ENCODE measurements around the gene C19orf44. TPM values are rescaled to one million over a fixed set of nuclear protein-coding genes. Genes with fewer than 3 reads are reported as not detected.
"Not testable (repeated sequence)": the region's sequence is repeated elsewhere in the genome, so short reads cannot be mapped to it uniquely, and the experiment has no call there.

C19orf44 gene
- polyA plus RNA-seq, 12 donors: 4.8 to 10.4 (median 7.3) TPM; not detected in 2

DNA sequence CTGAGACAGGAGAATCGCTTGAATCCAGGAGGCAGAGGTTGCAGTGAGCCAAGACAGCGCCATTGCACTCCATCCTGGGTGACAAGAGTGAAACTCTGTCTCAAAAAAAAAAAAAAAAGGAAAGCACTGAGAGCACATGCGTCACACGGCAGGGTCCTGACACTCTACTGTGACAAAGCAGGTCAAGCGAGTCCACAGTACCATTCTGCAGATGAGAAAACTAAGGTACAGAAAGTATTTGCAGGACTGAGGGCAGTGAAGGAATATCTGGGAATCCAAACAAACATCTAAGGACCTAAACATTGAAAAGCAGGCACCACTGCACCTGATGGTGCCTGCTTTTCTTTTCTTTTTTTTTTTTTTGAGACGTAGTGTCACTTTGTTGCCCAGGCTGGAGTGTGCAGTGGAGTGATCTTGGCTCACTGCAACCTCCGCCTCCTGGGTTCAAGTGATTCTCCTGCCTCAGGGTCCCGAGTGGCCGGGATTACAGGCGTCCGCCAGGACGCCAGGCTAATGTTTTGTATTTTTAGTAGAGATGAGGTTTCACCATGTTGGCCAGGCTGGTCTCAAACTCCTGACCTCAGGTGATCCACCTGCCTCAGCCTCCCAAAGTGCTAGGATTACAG lies 29.3 kb upstream of the C19orf44 start:
- not testable (repeated sequence) for DNase-seq

DNA sequence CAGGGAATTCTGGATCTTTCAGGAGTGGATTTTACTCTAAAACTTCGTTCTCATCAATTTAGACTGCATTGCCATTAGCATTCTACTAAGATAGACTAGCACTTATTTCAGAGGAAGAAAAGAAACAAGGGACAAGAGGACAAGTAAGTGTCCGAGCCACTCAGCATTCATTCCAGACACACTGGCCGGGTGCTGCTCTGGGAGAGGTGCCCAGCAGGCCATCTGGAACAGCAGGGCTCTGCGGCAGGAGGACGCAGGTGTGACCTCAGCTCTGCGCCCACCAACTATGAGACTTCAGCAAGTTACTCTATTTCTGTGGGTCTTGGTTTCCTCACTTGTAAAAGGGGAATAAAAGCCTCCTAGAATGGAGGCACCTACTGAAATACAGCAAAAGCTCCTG lies 28.6 kb upstream of the C19orf44 start:
- DNase-seq: no peak

DNA sequence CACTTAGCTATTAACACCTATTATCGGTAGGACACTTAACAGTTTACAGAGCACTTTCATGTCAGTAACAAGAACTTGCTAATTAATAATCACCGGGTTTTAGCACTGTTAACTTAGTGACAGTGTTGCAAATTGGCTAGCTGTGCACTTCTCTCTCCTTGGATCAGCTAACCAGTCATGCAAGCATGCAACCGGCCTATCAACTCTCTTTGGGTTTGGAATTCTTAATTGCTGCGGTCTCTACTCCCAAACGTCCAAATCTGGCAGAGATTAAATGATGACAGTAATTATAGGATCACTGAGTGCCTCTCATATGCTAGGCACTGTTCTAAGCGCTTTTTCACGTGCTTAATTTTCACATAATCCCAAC lies 25.7 kb upstream of the C19orf44 start:
- DNase-seq: no peak

DNA sequence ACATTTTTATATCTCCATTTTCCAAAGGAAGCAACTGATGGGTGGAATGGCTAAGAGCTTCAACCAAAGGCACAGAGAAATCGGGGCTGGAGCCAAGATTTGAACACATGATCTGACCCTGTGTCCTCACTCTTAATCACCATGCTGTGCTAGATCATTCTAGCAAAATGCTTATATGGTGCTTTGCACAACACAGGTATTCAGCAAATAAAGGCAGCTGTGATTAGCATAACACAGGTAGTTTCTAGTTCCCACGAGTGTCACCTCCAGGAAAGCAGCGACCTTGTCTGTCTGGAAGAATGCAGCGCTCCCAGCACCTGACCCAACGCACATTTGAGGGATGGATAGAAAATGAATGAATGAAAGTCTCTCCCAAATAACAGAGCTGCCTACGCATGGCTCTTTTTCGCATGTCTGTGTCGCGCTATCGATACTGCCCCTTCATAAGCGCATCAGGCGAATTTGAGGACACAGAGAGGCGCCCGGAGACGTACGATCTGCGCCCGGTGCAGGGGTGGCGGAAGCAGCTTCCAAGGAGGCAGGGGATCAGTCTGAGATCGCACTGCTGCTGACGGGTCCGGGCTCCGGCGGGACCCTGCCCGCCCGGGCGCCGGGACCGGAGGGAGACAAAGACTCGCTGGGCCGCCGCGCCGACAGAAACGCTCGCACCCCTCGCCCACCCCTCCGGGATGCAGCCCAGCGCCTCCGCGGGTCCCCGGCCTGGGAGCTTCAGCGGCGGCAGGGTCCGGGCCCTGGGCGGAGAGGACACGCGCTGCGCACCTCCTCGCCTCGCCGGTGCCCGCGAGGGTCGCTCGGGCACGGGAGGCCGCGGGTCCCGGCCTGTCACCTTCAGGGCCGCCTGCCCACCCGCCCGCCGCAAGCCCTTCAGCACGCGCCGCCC lies 25.0 kb upstream of the C19orf44 start:
- no peak for DNase-seq

DNA sequence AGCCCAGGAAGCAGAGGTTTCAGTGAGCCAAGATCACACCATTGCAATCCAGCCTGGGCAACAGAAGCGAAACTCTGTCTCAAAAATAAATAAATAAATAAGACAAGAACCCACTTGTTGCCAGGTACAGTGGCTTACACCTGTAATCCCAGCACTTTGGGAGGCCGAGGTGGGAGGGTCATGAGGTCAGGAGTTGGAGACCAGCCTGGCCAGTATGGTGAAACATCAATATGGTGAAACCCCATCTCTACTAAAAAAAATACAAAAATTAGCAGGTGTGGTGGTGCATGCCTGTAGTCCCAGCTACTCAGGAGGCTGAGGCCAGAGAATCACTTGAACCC lies 23.7 kb upstream of the C19orf44 start:
- not testable (repeated sequence) for DNase-seq

DNA sequence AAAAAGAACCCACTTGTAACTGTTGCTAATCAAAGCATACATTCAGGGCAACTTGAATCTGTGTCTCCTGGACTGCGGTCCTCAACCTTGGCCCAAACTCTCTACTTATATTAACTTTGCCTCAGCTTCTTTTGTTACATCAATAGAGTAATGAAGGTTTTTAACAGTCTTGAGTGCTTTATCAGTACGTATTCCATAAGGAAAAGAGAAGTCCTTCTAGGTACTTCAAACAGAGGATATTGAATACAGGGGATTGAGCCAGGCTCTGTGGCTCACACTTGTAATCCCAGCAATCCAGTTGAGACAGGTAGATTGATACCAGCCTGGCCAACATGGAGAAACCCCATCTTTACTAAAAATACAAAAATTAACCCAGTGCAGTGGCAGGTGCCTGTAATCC lies 23.2 kb upstream of the C19orf44 start:
- DNase-seq: no peak

DNA sequence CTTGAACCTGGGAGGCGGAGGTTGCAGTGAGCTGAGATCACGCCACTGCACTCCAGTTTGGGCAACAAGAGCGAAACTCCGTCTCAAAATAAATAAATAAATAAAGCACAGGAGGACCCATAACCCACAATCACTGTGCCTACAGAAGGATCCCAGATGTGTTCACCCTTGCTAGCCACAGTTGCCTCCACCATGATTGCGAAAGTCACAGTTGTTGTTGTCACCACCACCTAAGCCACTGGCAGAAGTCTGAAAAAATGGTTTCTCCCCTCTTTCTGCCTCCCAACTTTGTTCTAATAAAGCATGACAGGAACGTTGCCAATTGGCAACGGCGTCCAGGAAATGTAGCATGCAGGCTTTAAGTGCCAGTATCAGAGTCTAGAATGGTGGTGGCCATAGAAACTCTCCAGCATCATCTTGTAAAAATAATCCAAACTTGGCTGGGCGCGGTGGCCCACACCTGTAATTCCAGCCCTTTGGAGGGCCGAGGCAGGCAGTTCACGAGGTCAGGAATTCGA lies 22.3 kb upstream of the C19orf44 start:
- DNase-seq: no peak

DNA sequence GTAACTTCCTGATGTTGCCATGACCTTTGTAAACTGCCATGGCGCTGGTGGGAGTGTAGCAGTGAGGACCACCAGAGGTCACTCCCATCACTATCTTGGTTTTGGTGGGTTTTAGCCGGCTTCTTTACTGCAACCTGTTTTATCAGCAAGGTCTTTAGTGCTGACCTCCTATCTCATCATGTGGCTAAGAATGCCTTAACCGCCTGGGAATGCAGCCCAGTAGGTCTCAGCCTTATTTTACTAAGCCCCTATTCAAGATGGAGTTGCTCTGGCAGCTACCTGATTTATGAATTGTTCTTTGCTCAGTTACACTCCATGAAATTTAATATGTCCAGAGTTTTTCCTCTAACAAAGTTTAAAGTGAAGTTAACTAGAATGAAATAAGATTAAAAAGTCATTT lies 19.8 kb upstream of the C19orf44 start:
- DNase-seq: no peak

DNA sequence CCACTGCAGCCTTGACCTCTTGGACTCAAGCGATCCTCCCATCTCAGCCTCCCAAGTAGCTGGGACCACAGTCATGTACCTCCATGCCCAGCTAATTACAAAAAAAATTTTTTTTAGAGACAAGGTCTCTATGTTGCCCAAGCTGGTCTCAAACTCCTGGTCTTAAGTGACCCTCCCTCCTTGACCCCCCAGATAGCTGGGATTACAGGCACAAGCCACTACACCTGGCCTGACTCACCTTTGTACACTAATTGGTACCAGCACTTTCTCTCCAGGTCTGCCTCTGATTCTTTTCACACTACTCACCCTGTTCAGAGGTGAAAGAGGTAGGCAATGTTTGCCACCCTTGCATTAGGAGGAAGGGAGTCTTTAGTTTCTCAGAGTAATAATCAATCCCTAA lies 18.9 kb upstream of the C19orf44 start:
- DNase-seq: no peak

DNA sequence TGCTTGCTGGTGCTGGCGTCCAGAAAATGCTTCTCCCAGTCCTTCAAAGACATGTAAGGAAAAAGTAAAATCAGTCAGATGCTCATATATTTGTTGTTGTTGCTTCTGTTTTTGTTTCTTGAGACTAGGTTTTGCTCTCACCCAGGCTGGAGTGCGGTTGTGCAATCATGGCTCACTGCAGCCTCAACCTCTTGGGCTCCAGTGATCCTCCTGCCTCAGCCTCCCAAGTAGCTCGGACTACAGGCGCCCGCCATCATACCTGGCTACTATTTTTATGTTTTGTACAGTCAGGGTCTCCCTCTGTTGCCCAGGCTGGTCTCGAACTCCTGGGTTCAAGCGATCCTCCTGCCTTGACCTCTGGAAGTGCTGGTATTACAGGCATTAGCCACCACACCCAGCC lies 13.4 kb upstream of the C19orf44 start:
- DNase-seq: no peak

DNA sequence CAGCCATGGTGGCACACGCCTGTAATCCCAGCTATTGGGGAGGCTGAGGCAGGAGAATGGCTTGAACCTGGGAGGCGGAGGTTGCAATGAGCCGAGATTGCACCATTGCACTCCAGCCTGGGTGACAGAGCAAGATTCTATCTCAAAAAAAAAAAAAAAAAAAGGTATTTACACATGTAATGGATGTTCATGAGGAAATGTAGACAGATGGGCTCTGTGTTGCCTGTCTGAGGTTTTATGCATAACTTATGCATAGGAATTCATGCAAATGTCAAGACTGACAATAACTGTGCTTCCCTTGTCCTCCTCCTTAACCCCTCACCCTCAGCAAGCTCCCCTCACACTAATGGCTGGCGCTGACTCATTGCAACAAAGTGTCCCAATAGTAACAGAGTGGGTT lies 9.7 kb upstream of the C19orf44 start:
- DNase-seq: not testable (repeated sequence)

DNA sequence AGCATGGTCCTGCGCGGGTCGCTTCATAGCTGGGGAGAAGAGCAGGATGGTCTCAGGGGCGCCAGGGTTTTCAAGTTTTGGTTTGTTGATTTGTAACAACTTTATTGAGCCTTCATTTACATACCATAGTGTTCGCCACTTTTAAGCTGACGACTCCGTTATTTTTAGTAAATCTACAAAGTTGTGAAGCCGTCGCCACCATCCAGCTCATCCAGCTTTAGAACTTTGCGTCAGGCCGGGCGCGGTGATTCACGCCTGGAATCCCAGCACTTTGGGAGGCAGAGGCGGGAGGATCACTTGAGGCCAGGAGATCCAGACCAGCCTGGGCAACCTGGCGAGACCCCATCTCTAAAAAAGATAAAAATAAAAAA lies 404 bp downstream of the C19orf44 start:
- no peak for DNase-seq

DNA sequence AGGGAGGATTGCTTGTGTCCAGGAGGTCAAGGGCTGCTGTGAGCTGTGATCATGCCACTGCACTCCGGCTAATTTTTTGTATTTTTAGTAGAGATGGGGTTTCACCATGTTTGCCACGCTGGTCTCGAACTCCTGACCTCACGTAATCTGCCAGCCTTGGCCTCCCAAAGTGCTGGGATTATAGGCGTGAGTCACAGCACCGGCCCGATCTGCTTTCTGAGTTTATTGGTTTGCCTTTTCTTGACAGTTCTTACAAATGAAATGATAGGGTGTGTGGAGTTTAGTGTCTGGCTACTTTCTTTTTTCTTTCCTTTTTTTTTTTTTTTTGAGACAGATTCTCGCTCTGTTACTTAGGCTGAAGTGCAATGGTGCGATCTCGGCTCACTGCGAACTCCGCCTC lies 848 bp downstream of the C19orf44 start:
- DNase-seq: no peak

DNA sequence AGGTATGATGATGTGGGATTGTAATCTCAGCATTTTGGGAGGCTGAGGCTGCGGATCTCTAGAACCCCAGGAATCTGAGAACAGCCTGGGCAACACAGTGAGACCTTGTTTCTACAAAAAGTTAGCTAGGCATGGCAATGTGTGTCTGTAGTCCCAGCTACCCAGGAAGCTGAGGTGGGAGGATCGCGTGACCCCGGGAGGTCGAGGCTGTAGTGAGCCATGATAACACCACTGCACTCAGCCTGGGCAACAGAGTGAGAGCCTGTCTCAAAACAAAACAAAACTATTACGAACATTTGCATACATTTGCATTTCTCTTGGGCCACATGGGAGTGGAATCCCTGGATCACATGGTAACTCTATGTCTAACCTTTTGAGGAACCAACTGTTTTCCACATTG lies 1.6 kb downstream of the C19orf44 start:
- DNase-seq: no peak

DNA sequence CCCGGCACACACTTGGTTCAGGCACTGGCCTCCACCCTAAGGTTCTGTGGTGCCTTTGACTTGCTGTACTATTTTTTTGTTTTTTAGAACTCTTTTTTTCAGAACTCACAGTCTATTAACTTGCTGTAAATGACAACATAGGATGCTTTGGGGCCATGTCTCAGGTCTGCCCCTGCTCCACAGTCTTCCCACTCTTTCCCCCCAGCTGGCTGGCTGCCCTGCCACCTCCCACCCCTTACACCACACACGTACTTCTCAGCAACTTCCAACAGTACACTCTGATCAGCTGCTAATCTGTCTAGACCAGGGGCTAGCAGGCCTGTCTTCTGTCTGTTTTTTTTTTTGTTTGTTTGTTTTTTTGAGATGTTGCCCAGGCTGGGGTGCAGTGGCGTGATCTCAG lies 8.1 kb downstream of the C19orf44 start:
- DNase-seq: no peak

DNA sequence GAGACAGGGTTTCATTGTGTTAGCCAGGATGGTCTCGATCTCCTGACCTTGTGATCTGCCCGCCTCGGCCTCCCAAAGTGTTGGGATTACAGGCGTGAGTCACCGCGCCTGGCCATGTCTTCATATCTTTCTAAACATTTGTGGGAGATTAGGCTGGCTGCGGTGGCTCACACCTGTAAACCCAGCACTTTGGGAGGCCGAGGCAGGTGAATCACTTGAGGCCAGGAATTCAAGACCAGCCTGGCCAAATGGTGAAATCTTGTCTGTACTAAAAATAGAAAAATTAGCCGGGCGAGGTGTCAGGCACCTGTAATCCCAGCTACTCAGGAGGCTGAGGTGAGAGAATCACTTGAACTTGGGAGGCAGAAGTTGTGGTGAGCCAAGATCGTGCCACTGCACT lies 10.0 kb downstream of the C19orf44 start:
- not testable (repeated sequence) for DNase-seq

DNA sequence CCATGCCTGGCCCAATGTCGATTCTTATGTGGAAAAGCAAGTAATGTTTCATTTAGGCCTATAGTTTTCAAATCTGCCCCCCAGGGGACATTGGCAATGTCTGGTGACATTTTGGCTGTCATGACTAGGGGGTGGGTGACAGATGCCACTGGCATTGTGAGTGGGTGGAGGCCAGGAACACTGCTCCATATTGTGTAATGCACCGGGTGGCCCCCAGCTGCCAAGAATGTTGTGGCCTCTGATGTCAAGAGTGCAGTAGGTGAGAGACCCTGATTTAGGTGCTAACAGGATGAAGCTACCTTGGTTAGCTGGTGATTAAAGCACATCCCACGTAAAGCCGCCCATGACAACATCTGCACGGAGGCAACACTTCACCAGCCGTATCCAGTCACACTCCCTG lies 10.8 kb downstream of the C19orf44 start:
- no peak for DNase-seq

DNA sequence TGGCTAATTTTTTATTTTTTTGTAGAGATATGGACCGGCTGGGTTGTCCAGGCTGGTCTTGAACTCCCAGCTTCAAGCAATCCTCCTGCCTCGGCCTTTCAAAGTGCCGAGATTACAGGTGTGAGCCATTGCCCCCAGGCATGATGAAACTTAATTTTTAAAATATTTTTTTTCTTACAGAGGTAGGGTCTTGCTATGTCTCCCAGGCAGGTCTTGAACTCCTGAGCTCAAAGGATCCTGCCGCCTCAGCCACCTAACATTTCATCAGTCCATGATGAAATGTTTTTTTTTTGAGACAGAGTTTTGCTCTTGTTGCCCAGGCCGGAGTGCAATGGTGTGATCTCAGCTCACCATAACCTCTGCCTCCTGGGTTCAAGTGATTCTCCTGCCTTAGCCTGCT lies 12.4 kb downstream of the C19orf44 start:
- DNase-seq: no peak

DNA sequence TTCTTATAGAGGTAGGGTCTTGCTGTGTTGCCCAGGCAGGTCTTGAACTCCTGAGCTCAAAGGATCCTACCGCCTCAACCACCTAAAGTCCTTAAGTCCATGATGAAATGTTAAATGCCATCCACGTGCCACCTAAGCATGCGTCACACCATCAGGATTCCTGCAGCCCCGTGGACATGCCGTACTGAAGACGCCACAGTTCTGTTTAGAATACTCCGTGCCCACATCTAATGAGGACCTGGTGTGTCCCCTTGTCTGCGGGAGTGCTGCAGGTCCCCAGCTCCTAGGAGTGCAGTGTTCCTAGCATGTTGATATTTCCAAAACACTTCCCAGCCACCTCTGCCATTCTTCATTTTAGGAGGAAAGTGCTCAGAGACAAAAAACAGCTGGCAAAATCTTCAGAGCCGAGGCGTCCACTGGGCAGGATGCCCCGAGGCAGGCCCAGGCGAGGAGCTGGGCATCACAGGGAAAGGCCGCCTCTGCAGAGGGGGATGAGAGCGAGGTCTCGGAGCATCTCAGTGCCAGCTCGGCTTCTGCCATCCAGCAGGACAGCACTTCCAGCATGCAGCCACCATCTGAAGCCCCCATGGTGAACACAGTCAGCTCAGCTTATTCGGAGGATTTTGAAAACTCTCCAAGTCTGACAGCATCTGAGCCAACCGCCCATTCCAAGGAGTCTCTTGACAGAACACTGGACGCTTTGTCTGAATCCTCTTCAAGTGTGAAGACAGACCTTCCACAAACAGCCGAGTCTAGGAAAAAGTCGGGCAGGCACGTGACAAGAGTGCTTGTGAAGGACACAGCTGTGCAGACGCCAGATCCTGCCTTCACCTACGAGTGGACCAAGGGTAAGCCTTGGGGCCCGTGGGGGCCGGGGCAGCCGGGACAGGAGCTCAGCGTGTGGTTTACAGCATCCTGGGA lies 13.2 kb downstream of the C19orf44 start:
- peak; percentile 59 for DNase-seq

DNA sequence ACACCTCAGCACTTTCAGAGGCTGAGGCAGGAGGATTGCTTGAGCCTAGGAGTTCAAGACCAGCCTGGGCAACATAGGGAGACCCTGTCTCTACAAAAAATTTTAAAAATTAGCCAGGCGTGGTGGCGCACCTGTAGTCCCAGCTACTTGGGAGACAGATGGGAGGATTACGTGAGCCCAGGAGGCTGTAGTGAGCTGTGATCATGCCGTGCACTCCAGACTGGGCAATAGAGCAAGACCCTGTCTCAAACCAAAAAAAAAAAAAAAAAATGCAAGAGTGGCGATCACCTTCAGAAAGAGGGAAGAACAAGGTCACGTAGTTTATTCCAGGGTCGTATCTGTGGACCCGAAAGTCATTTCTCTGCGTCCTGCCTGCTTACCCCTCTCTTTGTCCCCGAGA lies 16.4 kb downstream of the C19orf44 start:
- DNase-seq: not testable (repeated sequence)

DNA sequence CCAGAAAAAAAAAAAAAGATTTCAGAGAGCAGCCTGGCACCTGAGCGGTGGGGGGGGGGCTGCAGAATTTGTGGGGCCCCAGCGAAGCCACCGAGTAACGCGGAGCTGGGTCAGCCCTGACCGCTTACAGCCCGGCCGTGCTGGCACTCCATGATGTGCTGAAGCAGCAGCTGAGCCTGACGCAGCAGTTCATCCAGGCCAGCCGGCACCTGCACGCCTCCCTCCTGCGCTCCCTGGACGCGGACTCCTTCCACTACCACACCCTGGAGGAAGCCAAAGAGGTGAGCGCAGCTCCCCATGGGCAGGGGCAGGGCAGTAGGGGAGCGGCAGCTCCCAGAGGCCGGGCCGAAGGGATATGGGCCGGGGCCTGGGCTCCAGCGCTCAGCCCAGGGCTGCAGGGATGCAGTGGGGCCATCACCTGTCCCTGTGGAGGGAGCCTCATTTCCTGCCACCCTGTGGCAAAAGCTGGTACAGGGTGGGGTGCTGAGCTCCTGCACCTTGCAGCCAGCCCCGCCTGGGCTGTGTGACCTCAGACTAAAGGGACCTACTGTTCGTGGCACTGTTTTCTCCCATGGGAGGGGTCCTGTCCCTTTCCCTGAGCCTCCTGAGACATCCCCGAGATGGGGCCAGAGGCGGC lies 18.3 kb downstream of the C19orf44 start:
- DNase-seq: no peak

DNA sequence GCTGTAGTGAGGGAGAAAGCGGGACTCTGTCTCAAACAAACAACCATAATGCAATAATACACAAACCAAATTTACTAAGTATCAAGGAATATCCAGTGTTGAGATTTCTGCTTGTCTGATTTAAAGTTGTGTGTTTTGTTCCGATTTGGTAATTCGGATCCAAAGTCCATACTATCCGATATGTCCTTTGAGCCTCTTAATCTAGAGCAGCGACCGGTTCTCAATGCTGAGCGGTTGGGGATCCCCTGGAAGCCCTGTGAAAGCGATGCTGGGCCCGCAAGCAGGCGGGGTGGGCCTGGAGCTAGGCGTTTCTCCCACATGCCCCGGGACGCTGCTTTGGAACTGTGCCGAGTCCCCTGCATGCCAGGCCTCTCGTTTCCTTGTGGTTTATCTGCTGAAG lies 20.2 kb downstream of the C19orf44 start:
- DNase-seq: no peak

Measured in muscle of arm (tissue), 12 donors.